Lower lobe of right lung (tissue), 2 donors: ENCODE data around the gene TBC1D8. TPM values are rescaled to one million over a fixed set of nuclear protein-coding genes. Genes with fewer than 3 reads are reported as not detected.

Source experiments
- ATAC-seq, 2 donors: fragments of 200-7000 bp; cut with Tn5 transposase; one replicate each; pipeline ENCODE4 v1.9.1; 2020 to 2022; ENCODE audit warnings: mild to moderate bottlenecking in 2 of 2, moderate library complexity in 2 of 2
- DNase-seq: peaks from one replicate; pipeline ENCODE4 v3.0.0-alpha.2; 2020
- H3K27ac ChIP-seq: fragments of 200-600 bp; one replicate; pipeline ENCODE4 v1.8.0; 2022
- H3K27me3 ChIP-seq: fragments of 200-600 bp; one replicate; pipeline ENCODE4 v1.8.0; 2022; ENCODE audit warnings: low read depth
- H3K36me3 ChIP-seq: fragments of 200-600 bp; one replicate; pipeline ENCODE4 v1.8.0; 2022; ENCODE audit warnings: mild to moderate bottlenecking
- H3K4me1 ChIP-seq: fragments of 200-600 bp; one replicate; pipeline ENCODE4 v1.8.0; 2022
- H3K4me3 ChIP-seq: fragments of 200-600 bp; one replicate; pipeline ENCODE4 v1.8.0; 2022; ENCODE audit warnings: mild to moderate bottlenecking
- H3K9me3 ChIP-seq: fragments of 200-600 bp; one replicate; pipeline ENCODE4 v1.8.0; 2022
- CTCF ChIP-seq: fragments of 200-600 bp; IDR thresholded peaks from one replicate; pipeline ENCODE4 v1.8.0; 2022; ENCODE audit warnings: antibody characterized with exemption, mild to moderate bottlenecking
- intact Hi-C: fragments of 100-400 bp; cut with DNase I; formaldehyde crosslinking; loops from one replicate; pipeline ENCODE4 v1.11.0; 2022
- total RNA-seq: library from RNA; stranded (reverse); fragmentation: NEBNext Ultra II Directional; extraction: Animal tissue kit (Norgen Biotek cat#: 25700); gene quantifications from one replicate; pipeline ENCODE4 v1.2.1, GENCODE V29; 2021
- donor health status: DM: no; HTN: yes; CAD: no; lungs with severe emphysema.

TBC1D8 gene
- total RNA-seq, 1 donor from 2014 or later, result 30.2 TPM

GRCh38 chr2:101027852-101028251, 123.3 kb downstream of the TBC1D8 start:
- Histone ChIP-seq H3K4me3 (no peak overlapping the region), H3K9me3 (no peaks in the 10 kb centered on the region), H3K27me3 (no peaks in the 10 kb centered on the region), H3K36me3 (peaks cover 71% of the 10 kb centered on the region), H3K27ac (no peak overlapping the region), H3K4me1 (no peaks in the 10 kb centered on the region)
- no peak for TF ChIP-seq CTCF
- ATAC-seq (no peak), DNase-seq (no peak)
- intact Hi-C loops, result no loop called here

GRCh38 chr2:101026923-101027469, 124.2 kb downstream of the TBC1D8 start:
- Histone ChIP-seq H3K4me3 (no peak overlapping the region), H3K36me3 (peaks cover 66% of the 10 kb centered on the region), H3K9me3 (no peaks in the 10 kb centered on the region), H3K4me1 (no peaks in the 10 kb centered on the region), H3K27ac (no peak overlapping the region), H3K27me3 (no peaks in the 10 kb centered on the region)
- no peak for ATAC-seq
- intact Hi-C loops, result no loop called here
- DNase-seq, result no peak
- TF ChIP-seq CTCF, result no peak

GRCh38 chr2:101026253-101026701, 124.9 kb downstream of the TBC1D8 start:
- Histone ChIP-seq H3K27ac (no peak overlapping the region), H3K27me3 (no peaks in the 10 kb centered on the region), H3K4me1 (no peaks in the 10 kb centered on the region), H3K9me3 (no peaks in the 10 kb centered on the region), H3K36me3 (peaks cover 68% of the 10 kb centered on the region), H3K4me3 (no peak overlapping the region)
- ATAC-seq, result no peak
- intact Hi-C loops, result no loop called here
- TF ChIP-seq CTCF, result no peak
- DNase-seq, result no peak

- intact Hi-C loops, result no loop called here
- Histone ChIP-seq H3K36me3 (peaks cover 75% of the 10 kb centered on the region), H3K4me1 (no peaks in the 10 kb centered on the region), H3K27me3 (no peaks in the 10 kb centered on the region), H3K27ac (no peak overlapping the region), H3K4me3 (no peak overlapping the region), H3K9me3 (no peaks in the 10 kb centered on the region)
- no peak for TF ChIP-seq CTCF
- DNase-seq (no peak), ATAC-seq (no peak)
Observed at GRCh38 chr2:101025561-101025960, 125.6 kb downstream of the TBC1D8 start.

GRCh38 chr2:101023327-101024107, 127.7 kb downstream of the TBC1D8 start:
- ATAC-seq, result no peak
- no peaks in the 10 kb centered on the region for H3K9me3 ChIP-seq
- no peaks in the 10 kb centered on the region for H3K4me1 ChIP-seq
- no peak overlapping the region for H3K27ac ChIP-seq
- intact Hi-C loops, result no loop called here
- no peaks in the 10 kb centered on the region for H3K27me3 ChIP-seq
- no peak for DNase-seq
- H3K4me3 ChIP-seq, result no peak overlapping the region
- TF ChIP-seq CTCF, result no peak
- H3K36me3 ChIP-seq, result peaks cover 84% of the 10 kb centered on the region
